SK-N-SH treated with all-trans-retinoic acid at 6 μM for 48 hours (cell line): Measurements from ENCODE around the gene ZDHHC11.

Experiments
- ARNTL ChIP-seq: fragments of 450-650 bp; formaldehyde crosslinking; IDR thresholded peaks from 2 replicates; pipeline ENCODE4 v1.5.0; 2020; ENCODE audit warnings: low read depth, mild to moderate bottlenecking, moderate library complexity, borderline replicate concordance
- CREB5 ChIP-seq: fragments of 250-450 bp; sonication (Bioruptor Pico); IDR thresholded peaks from 2 replicates; pipeline ENCODE4 v1.5.1; 2020; ENCODE audit warnings: low read depth, mild to moderate bottlenecking, moderate library complexity
- CSDC2 ChIP-seq: fragments of 250-450 bp; sonication (Bioruptor Pico); IDR thresholded peaks from 2 replicates; pipeline ENCODE4 v1.5.0; 2020; ENCODE audit warnings: mild to moderate bottlenecking, moderate library complexity
- ESRRG ChIP-seq: fragments of 250-450 bp; sonication (Bioruptor Pico); IDR thresholded peaks from 2 replicates; pipeline ENCODE4 v1.6.1; 2021; ENCODE audit warnings: mild to moderate bottlenecking
- ISL1 ChIP-seq: fragments of 250-450 bp; sonication (Bioruptor Pico); IDR thresholded peaks from 2 replicates; pipeline ENCODE4 v2.1.2; 2022; ENCODE audit warnings: mild to moderate bottlenecking, moderate library complexity
- RARB ChIP-seq: fragments of 250-450 bp; sonication (Bioruptor Pico); IDR thresholded peaks from 2 replicates; pipeline ENCODE4 v1.8.0; 2021; ENCODE audit warnings: mild to moderate bottlenecking, moderate library complexity
- ZFP3 ChIP-seq: fragments of 250-450 bp; sonication (Bioruptor Pico); IDR thresholded peaks from 2 replicates; pipeline ENCODE4 v1.5.0; 2020; ENCODE audit warnings: mild to moderate bottlenecking, moderate library complexity
- ZFP30 ChIP-seq: fragments of 450-650 bp; formaldehyde crosslinking; IDR thresholded peaks from 2 replicates; pipeline ENCODE4 v1.5.0; 2022; ENCODE audit warnings: mild to moderate bottlenecking, moderate library complexity
- ZNF565 ChIP-seq: fragments of 450-650 bp; formaldehyde crosslinking; conservative IDR thresholded peaks from 2 replicates; pipeline ENCODE4 v1.5.0; 2020; ENCODE audit warnings: low read depth, mild to moderate bottlenecking, moderate library complexity
- ZNF70 ChIP-seq: fragments of 450-650 bp; formaldehyde crosslinking; IDR thresholded peaks from 2 replicates; pipeline ENCODE4 v1.5.0; 2020; ENCODE audit warnings: mild to moderate bottlenecking, moderate library complexity
- TF ChIP-seq, protein P1 (sequence below): fragments of 250-450 bp; sonication (Bioruptor Pico); IDR thresholded peaks from 2 replicates; pipeline ENCODE4 v1.8.0; 2021; ENCODE audit warnings: low read depth, mild to moderate bottlenecking, moderate library complexity, borderline replicate concordance
- TF ChIP-seq, protein P2 (sequence below): fragments of 250-450 bp; sonication (Bioruptor Pico); IDR thresholded peaks from 2 replicates; pipeline ENCODE4 v1.8.0; 2020; ENCODE audit warnings: mild to moderate bottlenecking, moderate library complexity, borderline replicate concordance

- TF ChIP-seq CREB5 (CRISPR knock-in tag) (no peak), ARNTL (no peak), ISL1 (CRISPR knock-in tag) (no peak), RARB (CRISPR knock-in tag) (no peak), ZFP3 (CRISPR knock-in tag) (no peak), ZNF565 (CRISPR knock-in tag) (no peak), CSDC2 (CRISPR knock-in tag) (no peak), ZFP30 (CRISPR knock-in tag) (no peak), ZNF70 (CRISPR knock-in tag) (no peak), ESRRG (no peak)
- TF ChIP-seq, protein P1, sequence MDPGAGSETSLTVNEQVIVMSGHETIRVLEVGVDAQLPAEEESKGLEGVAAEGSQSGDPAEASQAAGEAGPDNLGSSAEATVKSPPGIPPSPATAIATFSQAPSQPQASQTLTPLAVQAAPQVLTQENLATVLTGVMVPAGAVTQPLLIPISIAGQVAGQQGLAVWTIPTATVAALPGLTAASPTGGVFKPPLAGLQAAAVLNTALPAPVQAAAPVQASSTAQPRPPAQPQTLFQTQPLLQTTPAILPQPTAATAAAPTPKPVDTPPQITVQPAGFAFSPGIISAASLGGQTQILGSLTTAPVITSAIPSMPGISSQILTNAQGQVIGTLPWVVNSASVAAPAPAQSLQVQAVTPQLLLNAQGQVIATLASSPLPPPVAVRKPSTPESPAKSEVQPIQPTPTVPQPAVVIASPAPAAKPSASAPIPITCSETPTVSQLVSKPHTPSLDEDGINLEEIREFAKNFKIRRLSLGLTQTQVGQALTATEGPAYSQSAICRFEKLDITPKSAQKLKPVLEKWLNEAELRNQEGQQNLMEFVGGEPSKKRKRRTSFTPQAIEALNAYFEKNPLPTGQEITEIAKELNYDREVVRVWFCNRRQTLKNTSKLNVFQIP (CRISPR knock-in tag), result no peak
- TF ChIP-seq, protein P2, sequence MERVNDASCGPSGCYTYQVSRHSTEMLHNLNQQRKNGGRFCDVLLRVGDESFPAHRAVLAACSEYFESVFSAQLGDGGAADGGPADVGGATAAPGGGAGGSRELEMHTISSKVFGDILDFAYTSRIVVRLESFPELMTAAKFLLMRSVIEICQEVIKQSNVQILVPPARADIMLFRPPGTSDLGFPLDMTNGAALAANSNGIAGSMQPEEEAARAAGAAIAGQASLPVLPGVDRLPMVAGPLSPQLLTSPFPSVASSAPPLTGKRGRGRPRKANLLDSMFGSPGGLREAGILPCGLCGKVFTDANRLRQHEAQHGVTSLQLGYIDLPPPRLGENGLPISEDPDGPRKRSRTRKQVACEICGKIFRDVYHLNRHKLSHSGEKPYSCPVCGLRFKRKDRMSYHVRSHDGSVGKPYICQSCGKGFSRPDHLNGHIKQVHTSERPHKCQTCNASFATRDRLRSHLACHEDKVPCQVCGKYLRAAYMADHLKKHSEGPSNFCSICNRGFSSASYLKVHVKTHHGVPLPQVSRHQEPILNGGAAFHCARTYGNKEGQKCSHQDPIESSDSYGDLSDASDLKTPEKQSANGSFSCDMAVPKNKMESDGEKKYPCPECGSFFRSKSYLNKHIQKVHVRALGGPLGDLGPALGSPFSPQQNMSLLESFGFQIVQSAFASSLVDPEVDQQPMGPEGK (CRISPR knock-in tag), result no peak
These were observed 2.1 kb downstream of the ZDHHC11 start for GRCh38 chr5:848671-849111.
